ENCODE measurements around the gene MACROD2. TPM values are rescaled to one million over a fixed set of nuclear protein-coding genes. Genes with fewer than 3 reads are reported as not detected.
A peak's percentile ranks its signal among the peaks of the same experiment; 100 is the strongest.

The MACROD2 gene
- polyA plus RNA-seq, 1 donor (not counting 4 experiments of a cell fraction or from before 2014, with no cell fraction given): 0.71 TPM

DNA sequence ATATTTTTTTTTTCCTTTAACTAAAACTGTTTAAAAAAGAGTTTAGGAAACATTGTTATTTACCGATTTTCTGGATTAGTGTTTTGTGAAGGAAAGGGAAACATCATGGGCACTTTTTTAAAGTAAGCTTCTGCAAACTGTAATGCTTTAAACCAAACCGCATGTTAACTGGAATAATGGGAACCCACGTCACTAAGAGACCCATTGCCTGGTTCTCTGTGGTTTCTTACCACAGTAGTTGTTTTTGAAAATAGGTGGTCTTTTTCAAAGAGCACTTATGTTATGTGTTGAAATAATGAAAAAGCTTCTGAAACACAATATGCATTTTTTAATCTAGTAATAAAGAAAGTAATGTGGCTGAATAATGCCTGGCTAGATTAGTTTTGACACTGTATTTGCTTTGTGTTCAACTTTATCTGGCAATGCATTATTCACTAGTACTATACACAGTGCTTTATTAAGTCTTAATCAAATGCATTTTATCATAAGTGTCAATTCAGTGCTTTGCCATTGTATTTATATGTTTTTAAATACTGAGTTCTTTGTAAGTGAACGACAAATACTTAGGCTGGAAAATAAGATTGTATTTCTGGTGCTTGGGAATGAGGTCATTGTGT is 1096.2 kb downstream of the MACROD2 start:
- Histone ChIP-seq H2AFZ (ENCODE audit: control insufficient read depth, low read length) (no peak overlapping the region), H3K9ac (ENCODE audit: control insufficient read depth, extremely low read depth, insufficient read depth, low read length) (no peak overlapping the region), H3K4me3 (ENCODE audit: control insufficient read depth in 2 of 3, extremely low read depth in 1 of 3, insufficient read depth in 2 of 3, low read depth in 1 of 3, low read length in 3 of 3) (no peak overlapping the region), H3K4me1 (ENCODE audit: control insufficient read depth, extremely low read depth, insufficient read depth, low read length) (no peaks in the 10 kb centered on the region), H3K27ac (ENCODE audit: control insufficient read depth, insufficient read depth, low read length) (no peak overlapping the region), H3K9me1 (ENCODE audit: control insufficient read depth, extremely low read depth, insufficient read depth, low read length) (no peaks in the 10 kb centered on the region), H3K79me2 (ENCODE audit: control insufficient read depth, insufficient read depth, low read length) (no peaks in the 10 kb centered on the region), H3K9me3 (ENCODE audit: control insufficient read depth, low read depth, low read length) (no peaks in the 10 kb centered on the region), H3K27me3 (ENCODE audit: control insufficient read depth, extremely low read depth, insufficient read depth, low read length) (no peaks in the 10 kb centered on the region), H3K4me2 (ENCODE audit: control insufficient read depth, extremely low read depth, insufficient read depth, low read depth, low read length) (no peak overlapping the region), H3K36me3 (ENCODE audit: control insufficient read depth in 2 of 2, extremely low read depth in 1 of 2, insufficient read depth in 2 of 2, low read length in 2 of 2) (no peaks in the 10 kb centered on the region), H4K20me1 (ENCODE audit: control insufficient read depth, extremely low read depth, insufficient read depth, low read length) (no peaks in the 10 kb centered on the region)
- TF ChIP-seq, protein P1, sequence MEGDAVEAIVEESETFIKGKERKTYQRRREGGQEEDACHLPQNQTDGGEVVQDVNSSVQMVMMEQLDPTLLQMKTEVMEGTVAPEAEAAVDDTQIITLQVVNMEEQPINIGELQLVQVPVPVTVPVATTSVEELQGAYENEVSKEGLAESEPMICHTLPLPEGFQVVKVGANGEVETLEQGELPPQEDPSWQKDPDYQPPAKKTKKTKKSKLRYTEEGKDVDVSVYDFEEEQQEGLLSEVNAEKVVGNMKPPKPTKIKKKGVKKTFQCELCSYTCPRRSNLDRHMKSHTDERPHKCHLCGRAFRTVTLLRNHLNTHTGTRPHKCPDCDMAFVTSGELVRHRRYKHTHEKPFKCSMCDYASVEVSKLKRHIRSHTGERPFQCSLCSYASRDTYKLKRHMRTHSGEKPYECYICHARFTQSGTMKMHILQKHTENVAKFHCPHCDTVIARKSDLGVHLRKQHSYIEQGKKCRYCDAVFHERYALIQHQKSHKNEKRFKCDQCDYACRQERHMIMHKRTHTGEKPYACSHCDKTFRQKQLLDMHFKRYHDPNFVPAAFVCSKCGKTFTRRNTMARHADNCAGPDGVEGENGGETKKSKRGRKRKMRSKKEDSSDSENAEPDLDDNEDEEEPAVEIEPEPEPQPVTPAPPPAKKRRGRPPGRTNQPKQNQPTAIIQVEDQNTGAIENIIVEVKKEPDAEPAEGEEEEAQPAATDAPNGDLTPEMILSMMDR (optimal IDR thresholded peaks at IDR 0.05 in 1 of 3, IDR thresholded peaks at IDR 0.05 in 1 of 3, conservative IDR thresholded peaks at IDR 0.05 in 1 of 3; ENCODE audit: extremely low read depth in 1 of 3, insufficient read depth in 2 of 3, low read length in 3 of 3): no peak
- no peak for TF ChIP-seq EZH2 (IDR thresholded peaks at IDR 0.05; ENCODE audit: low read length)
- dilution Hi-C loops (cut with MboI; ENCODE audit: extremely low pct_ligation_motif_present, low sequenced_read_pairs): no loop called here
- no peak for DNase-seq (ENCODE audit: low read depth, low spot score)
- FAIRE-seq: no peak

DNA sequence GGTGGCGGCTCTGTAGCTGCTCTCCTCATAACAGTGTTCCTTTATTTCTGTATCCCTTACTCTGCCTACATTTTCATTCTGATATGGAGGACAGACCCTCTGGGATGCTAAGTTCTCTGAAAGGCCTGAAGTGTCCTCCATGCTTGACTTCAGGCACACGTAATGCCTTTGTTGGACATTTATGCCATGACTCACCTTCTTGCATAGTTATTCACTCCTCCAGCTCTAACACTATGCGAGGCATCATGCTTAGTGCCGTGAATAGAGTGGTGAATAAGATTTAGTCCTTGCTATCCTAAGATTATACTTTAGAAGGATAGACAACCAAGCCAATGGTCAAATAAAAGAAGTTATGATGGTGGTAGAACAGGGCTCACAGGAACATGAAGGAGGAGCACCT is 1103.0 kb downstream of the MACROD2 start:
- Histone ChIP-seq H3K4me1 (ENCODE audit: control insufficient read depth, extremely low read depth, insufficient read depth, low read length) (peaks cover 7% of the 10 kb centered on the region), H3K9ac (ENCODE audit: control insufficient read depth, extremely low read depth, insufficient read depth, low read length) (no peak overlapping the region), H3K36me3 (ENCODE audit: control insufficient read depth in 2 of 2, extremely low read depth in 1 of 2, insufficient read depth in 2 of 2, low read length in 2 of 2) (no peaks in the 10 kb centered on the region), H3K9me1 (ENCODE audit: control insufficient read depth, extremely low read depth, insufficient read depth, low read length) (no peaks in the 10 kb centered on the region), H3K27me3 (ENCODE audit: control insufficient read depth, extremely low read depth, insufficient read depth, low read length) (no peaks in the 10 kb centered on the region), H3K27ac (ENCODE audit: control insufficient read depth, insufficient read depth, low read length) (no peak overlapping the region), H2AFZ (ENCODE audit: control insufficient read depth, low read length) (no peak overlapping the region), H3K4me3 (ENCODE audit: control insufficient read depth in 2 of 3, extremely low read depth in 1 of 3, insufficient read depth in 2 of 3, low read depth in 1 of 3, low read length in 3 of 3) (no peak overlapping the region), H4K20me1 (ENCODE audit: control insufficient read depth, extremely low read depth, insufficient read depth, low read length) (no peaks in the 10 kb centered on the region), H3K79me2 (ENCODE audit: control insufficient read depth, insufficient read depth, low read length) (no peaks in the 10 kb centered on the region), H3K4me2 (ENCODE audit: control insufficient read depth, extremely low read depth, insufficient read depth, low read depth, low read length) (no peak overlapping the region), H3K9me3 (ENCODE audit: control insufficient read depth, low read depth, low read length) (no peaks in the 10 kb centered on the region)
- dilution Hi-C loops (cut with MboI; ENCODE audit: extremely low pct_ligation_motif_present, low sequenced_read_pairs): no loop called here
- FAIRE-seq (peak; percentile 57), DNase-seq (ENCODE audit: low read depth, low spot score) (no peak)
- no peak for TF ChIP-seq EZH2 (IDR thresholded peaks at IDR 0.05; ENCODE audit: low read length)
- TF ChIP-seq, protein P1 (optimal IDR thresholded peaks at IDR 0.05 in 1 of 3, IDR thresholded peaks at IDR 0.05 in 1 of 3, conservative IDR thresholded peaks at IDR 0.05 in 1 of 3; ENCODE audit: extremely low read depth in 1 of 3, insufficient read depth in 2 of 3, low read length in 3 of 3): no peak
